CD4-positive, alpha-beta T cell (primary cell): ENCODE results near the gene TNRC6B. TPM values are rescaled to one million over a fixed set of nuclear protein-coding genes. Genes with fewer than 3 reads are reported as not detected.

ENCODE experiments used
- ATAC-seq: fragments of 200-7000 bp; cut with Tn5 transposase; one replicate; pipeline ENCODE4 v1.10.0; 2022; ENCODE audit warnings: mild to moderate bottlenecking; ENCODE audit not compliant: poor library complexity
- CTCF ChIA-PET: fragments of 350-600 bp; sonication (Branson Sonifier 250); formaldehyde crosslinking; loops from one replicate; lab custom pipeline; 2021; ENCODE audit warnings: antibody characterized with exemption, inconsistent platforms; lab: Charles Lee
- POLR2A ChIA-PET: fragments of 350-600 bp; sonication (Branson Sonifier 250); formaldehyde crosslinking; loops from one replicate; lab custom pipeline; 2021; ENCODE audit warnings: antibody characterized with exemption, inconsistent platforms; lab: Charles Lee
- DNase-seq, 14 experiments: peaks; one replicate each; pipeline ENCODE4 v3.0.0-alpha.2; 2013 to 2020; ENCODE audit warnings: mixed read lengths in 2 of 14
- H3K27ac ChIP-seq, 2 donors: one replicate each; pipeline versions ENCODE4 v1.5.1 to v1.7.0; 2013; ENCODE audit warnings: low read length in 2 of 2, low read depth in 1 of 2, mild to moderate bottlenecking in 1 of 2
- H3K27me3 ChIP-seq, 2 experiments: 1 replicate in 1 of 2; 2 replicates in 1 of 2; pipeline versions ENCODE4 v1.6.1 to v1.7.0; 2013; ENCODE audit warnings: low read length in 2 of 2, control low read depth in 1 of 2, mild to moderate bottlenecking in 1 of 2, moderate library complexity in 1 of 2; ENCODE audit not compliant: insufficient read depth in 2 of 2, control insufficient read depth in 1 of 2
- H3K36me3 ChIP-seq: one replicate; pipeline ENCODE4 v1.6.1; 2013; ENCODE audit warnings: low read length, control low read depth; ENCODE audit not compliant: insufficient read depth
- H3K4me1 ChIP-seq: one replicate; pipeline ENCODE4 v1.6.1; 2013; ENCODE audit warnings: low read length, control low read depth; ENCODE audit not compliant: insufficient read depth
- H3K4me3 ChIP-seq: one replicate; pipeline ENCODE4 v1.5.1; 2013; ENCODE audit warnings: mild to moderate bottlenecking, low read length, moderate library complexity
- H3K9me3 ChIP-seq, 2 experiments: 1 replicate in 1 of 2; 2 replicates in 1 of 2; pipeline versions ENCODE4 v1.6.1 to v1.7.0; 2013; ENCODE audit warnings: low read length in 2 of 2, mild to moderate bottlenecking in 2 of 2, control low read depth in 1 of 2, moderate library complexity in 1 of 2; ENCODE audit not compliant: control insufficient read depth in 1 of 2, insufficient read depth in 1 of 2
- H3K27ac Mint-ChIP-seq: one replicate; pipeline ENCODE4 v1.8.0; 2020; ENCODE audit warnings: mixed read lengths
- H3K27me3 Mint-ChIP-seq: one replicate; pipeline ENCODE4 v1.8.0; 2021; ENCODE audit warnings: mixed read lengths
- H3K36me3 Mint-ChIP-seq: one replicate; pipeline ENCODE4 v1.8.0; 2021; ENCODE audit warnings: low read depth, mixed read lengths
- H3K4me1 Mint-ChIP-seq: one replicate; pipeline ENCODE4 v1.8.0; 2021; ENCODE audit warnings: low read depth, mixed read lengths
- H3K4me3 Mint-ChIP-seq: one replicate; pipeline ENCODE4 v1.8.0; 2020; ENCODE audit warnings: mild to moderate bottlenecking, mixed read lengths
- H3K9me3 Mint-ChIP-seq: one replicate; pipeline ENCODE4 v1.8.0; 2020; ENCODE audit warnings: mixed read lengths
- intact Hi-C, 2 experiments: fragments of 100-400 bp; cut with DNase I in 1 of 2; cut with micrococcal nuclease in 1 of 2; formaldehyde crosslinking; loops; one replicate each; pipeline versions ENCODE4 v1.15.1 to v1.9.0; 2023 to 2025; cut with DNase I, micrococcal nuclease
- total RNA-seq, 174 experiments: library from RNA in 2 of 174; stranded (reverse) in 2 of 174; gene quantifications; one replicate each; pipeline ENCODE4 v1.2.3 and lab custom pipeline; 2021 to 2026
- TF ChIP-seq, protein P1 (sequence below): fragments of 200-600 bp; IDR thresholded peaks from one replicate; pipeline ENCODE4 v1.8.0; 2022; ENCODE audit warnings: antibody characterized with exemption, mild to moderate bottlenecking

Gene TNRC6B
- total RNA-seq, 2 experiments from 2014 or later = 110 to 111 TPM

DNA sequence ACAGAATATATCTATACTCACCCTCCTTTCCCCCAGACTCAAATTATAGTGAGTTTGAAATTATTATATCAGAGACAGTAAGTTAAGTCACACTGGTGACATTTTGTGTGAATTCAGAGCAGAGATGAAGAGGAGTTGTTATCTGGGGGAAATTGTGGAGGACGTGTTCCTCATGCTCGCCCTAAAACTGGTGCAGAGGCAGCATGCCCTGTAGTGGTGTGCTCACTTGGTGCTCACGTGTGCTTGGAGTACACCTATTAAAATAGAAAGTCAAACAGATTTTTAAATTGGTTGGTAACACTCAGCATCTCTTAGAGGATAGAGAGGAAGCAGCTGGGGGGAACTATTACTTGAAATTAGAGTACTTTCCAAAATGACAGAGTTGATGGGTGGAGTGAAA, 117.0 kb downstream of the TNRC6B start:
- peaks cover 43% of the 10 kb centered on the region for H3K36me3 ChIP-seq
- H3K9me3 Mint-ChIP-seq = no peaks in the 10 kb centered on the region
- ChIA-PET POLR2A (no interaction called here), CTCF (interaction anchor here (1.7 kb wide), 1 partner anchor 54 kb away, joined by 5 read pairs; no protein-coding TSS in a partner anchor)
- DNase-seq (no peak), ATAC-seq (no peak)
- H3K27ac Mint-ChIP-seq = peak overlapping the region; percentile 69
- no peaks in the 10 kb centered on the region for H3K9me3 ChIP-seq
- peaks cover 75% of the 10 kb centered on the region for H3K36me3 Mint-ChIP-seq
- H3K27me3 Mint-ChIP-seq = no peaks in the 10 kb centered on the region
- no peaks in the 10 kb centered on the region for H3K27me3 ChIP-seq
- H3K4me1 Mint-ChIP-seq = peaks cover 55% of the 10 kb centered on the region
- no peak overlapping the region for H3K4me3 Mint-ChIP-seq
- intact Hi-C loops = loop anchor here (5.0 kb wide), 2 partner anchors 38 to 237 kb away; no protein-coding TSS in a partner anchor
- no peak overlapping the region for H3K4me3 ChIP-seq
- H3K27ac ChIP-seq = no peak overlapping the region
- TF ChIP-seq, protein P1, sequence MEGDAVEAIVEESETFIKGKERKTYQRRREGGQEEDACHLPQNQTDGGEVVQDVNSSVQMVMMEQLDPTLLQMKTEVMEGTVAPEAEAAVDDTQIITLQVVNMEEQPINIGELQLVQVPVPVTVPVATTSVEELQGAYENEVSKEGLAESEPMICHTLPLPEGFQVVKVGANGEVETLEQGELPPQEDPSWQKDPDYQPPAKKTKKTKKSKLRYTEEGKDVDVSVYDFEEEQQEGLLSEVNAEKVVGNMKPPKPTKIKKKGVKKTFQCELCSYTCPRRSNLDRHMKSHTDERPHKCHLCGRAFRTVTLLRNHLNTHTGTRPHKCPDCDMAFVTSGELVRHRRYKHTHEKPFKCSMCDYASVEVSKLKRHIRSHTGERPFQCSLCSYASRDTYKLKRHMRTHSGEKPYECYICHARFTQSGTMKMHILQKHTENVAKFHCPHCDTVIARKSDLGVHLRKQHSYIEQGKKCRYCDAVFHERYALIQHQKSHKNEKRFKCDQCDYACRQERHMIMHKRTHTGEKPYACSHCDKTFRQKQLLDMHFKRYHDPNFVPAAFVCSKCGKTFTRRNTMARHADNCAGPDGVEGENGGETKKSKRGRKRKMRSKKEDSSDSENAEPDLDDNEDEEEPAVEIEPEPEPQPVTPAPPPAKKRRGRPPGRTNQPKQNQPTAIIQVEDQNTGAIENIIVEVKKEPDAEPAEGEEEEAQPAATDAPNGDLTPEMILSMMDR = no peak
- H3K4me1 ChIP-seq = peaks cover 19% of the 10 kb centered on the region

DNA sequence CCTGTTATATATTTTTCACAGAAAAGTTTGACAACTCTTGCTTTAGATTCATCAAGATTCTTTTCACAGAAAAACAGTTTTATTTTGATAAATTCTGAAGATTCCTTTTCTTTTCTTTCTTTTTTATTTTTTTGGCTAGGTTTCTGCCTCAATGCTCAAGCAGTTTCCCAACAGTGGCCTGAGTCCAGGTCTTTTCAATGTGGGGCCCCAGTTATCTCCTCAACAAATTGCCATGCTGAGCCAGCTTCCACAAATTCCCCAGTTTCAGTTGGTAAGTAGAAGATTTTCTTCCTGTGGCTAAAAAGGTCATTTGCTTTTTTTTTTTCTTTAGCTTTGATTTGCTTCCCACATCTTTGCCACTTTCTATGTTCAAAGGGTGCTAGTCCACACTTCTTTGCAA, 122.6 kb downstream of the TNRC6B start:
- Histone ChIP-seq H3K27ac (no peak overlapping the region), H3K9me3 (no peaks in the 10 kb centered on the region), H3K4me3 (no peak overlapping the region), H3K36me3 (peaks cover 71% of the 10 kb centered on the region), H3K4me1 (no peaks in the 10 kb centered on the region), H3K27me3 (no peaks in the 10 kb centered on the region)
- ChIA-PET CTCF (no interaction called here), POLR2A (no interaction called here)
- intact Hi-C loops = no loop called here
- Mint-ChIP-seq H3K27ac (no peak overlapping the region), H3K4me3 (no peak overlapping the region), H3K9me3 (no peaks in the 10 kb centered on the region), H3K36me3 (peaks cover 76% of the 10 kb centered on the region), H3K4me1 (peaks cover 23% of the 10 kb centered on the region), H3K27me3 (no peaks in the 10 kb centered on the region)
- TF ChIP-seq, protein P1 = no peak
- ATAC-seq (no peak), DNase-seq (no peak)

DNA sequence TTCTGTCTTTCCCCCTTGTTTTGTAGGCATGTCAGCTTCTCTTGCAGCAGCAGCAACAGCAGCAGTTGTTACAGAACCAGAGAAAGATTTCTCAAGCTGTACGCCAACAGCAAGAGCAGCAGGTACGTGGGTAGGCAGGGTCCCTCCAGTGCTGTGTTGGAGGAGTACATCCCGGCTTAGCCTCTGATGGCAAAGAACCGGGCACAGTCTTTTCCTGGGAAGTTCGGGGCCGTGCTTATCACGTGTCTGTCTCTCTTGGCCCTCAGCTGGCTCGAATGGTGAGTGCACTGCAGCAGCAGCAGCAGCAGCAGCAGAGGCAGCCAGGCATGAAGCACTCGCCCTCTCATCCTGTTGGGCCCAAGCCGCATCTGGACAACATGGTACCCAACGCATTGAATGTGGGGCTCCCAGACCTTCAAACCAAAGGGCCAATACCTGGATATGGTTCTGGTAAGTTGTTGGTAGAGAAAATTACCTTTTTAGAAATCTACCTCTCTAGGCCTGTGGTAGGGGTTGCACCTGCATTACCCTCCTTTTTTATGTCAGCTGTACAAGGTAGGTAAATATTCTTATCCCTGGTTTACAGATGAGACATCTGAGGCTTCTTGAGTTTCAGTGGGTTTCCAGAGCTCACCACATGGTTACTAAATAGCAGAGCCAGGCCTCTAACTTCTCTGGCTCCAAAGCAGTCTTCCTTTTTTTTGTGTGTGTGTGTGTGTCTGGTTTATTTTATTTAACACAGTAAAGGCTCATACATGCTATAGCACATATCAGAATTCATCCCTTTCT, 123.4 kb downstream of the TNRC6B start:
- Histone ChIP-seq H3K4me1 (no peaks in the 10 kb centered on the region), H3K36me3 (peaks cover 70% of the 10 kb centered on the region), H3K9me3 (no peaks in the 10 kb centered on the region), H3K4me3 (no peak overlapping the region), H3K27me3 (no peaks in the 10 kb centered on the region), H3K27ac (no peak overlapping the region)
- peaks cover 16% of the 10 kb centered on the region for H3K4me1 Mint-ChIP-seq
- intact Hi-C loops = no loop called here
- no peaks in the 10 kb centered on the region for H3K9me3 Mint-ChIP-seq
- POLR2A ChIA-PET = no interaction called here
- no peak overlapping the region for H3K27ac Mint-ChIP-seq
- CTCF ChIA-PET = no interaction called here
- ATAC-seq (no peak), DNase-seq (no peak)
- TF ChIP-seq, protein P1 = no peak
- peaks cover 75% of the 10 kb centered on the region for H3K36me3 Mint-ChIP-seq
- no peak overlapping the region for H3K4me3 Mint-ChIP-seq
- H3K27me3 Mint-ChIP-seq = no peaks in the 10 kb centered on the region
